HEK293 (cell line): ENCODE results near the gene STK4.

Experiments
- ELK4 ChIP-seq: IDR thresholded peaks from 2 replicates; pipeline ENCODE4 v1.6.1; 2011; ENCODE audit warnings: mild to moderate bottlenecking, low read depth, low read length, borderline replicate concordance
- OVOL3 ChIP-seq: fragments of 450-650 bp; formaldehyde crosslinking; IDR thresholded peaks from 2 replicates; pipeline ENCODE4 v1.5.1; 2016; ENCODE audit warnings: missing biosample characterization, missing genetic modification characterization
- PRDM6 ChIP-seq: fragments of 450-650 bp; formaldehyde crosslinking; IDR thresholded peaks from 2 replicates; pipeline ENCODE4 v1.5.1; 2017; ENCODE audit warnings: missing biosample characterization, missing genetic modification characterization
- ZBTB1 ChIP-seq: fragments of 450-650 bp; formaldehyde crosslinking; IDR thresholded peaks from 2 replicates; pipeline ENCODE4 v1.5.1; 2016; ENCODE audit warnings: missing biosample characterization, missing genetic modification characterization
- ZNF274 ChIP-seq, 2 experiments: fragments of 200-500 bp in 1 of 2; fragments of 450-650 bp in 1 of 2; sonication (Bioruptor generic) in 1 of 2; formaldehyde crosslinking in 1 of 2; IDR thresholded peaks; 2 replicates each; pipeline versions ENCODE4 v1.5.1 to v1.6.1; 2014 to 2016; ENCODE audit warnings: borderline replicate concordance in 1 of 2, inconsistent platforms in 1 of 2, low read length in 1 of 2, missing biosample characterization in 1 of 2, missing genetic modification characterization in 1 of 2
- ZNF292 ChIP-seq: fragments of 450-650 bp; formaldehyde crosslinking; IDR thresholded peaks from 2 replicates; pipeline ENCODE4 v1.5.1; 2016; ENCODE audit warnings: low read depth, missing biosample characterization, missing genetic modification characterization, borderline replicate concordance
- ZNF501 ChIP-seq: fragments of 450-650 bp; formaldehyde crosslinking; IDR thresholded peaks from 2 replicates; pipeline ENCODE4 v1.5.1; 2016; ENCODE audit warnings: missing biosample characterization, missing genetic modification characterization
- ZNF670 ChIP-seq: fragments of 450-650 bp; formaldehyde crosslinking; IDR thresholded peaks from 2 replicates; pipeline ENCODE4 v1.5.1; 2016; ENCODE audit warnings: missing biosample characterization, missing genetic modification characterization, low read depth
- TF ChIP-seq, protein P1 (sequence below): fragments of 450-650 bp; formaldehyde crosslinking; IDR thresholded peaks from 2 replicates; pipeline ENCODE4 v1.5.1; 2016; ENCODE audit warnings: missing biosample characterization, missing genetic modification characterization
- TF ChIP-seq, protein P2 (sequence below): fragments of 450-650 bp; formaldehyde crosslinking; IDR thresholded peaks from 2 replicates; pipeline ENCODE4 v1.5.1; 2016; ENCODE audit warnings: missing biosample characterization, missing genetic modification characterization

DNA sequence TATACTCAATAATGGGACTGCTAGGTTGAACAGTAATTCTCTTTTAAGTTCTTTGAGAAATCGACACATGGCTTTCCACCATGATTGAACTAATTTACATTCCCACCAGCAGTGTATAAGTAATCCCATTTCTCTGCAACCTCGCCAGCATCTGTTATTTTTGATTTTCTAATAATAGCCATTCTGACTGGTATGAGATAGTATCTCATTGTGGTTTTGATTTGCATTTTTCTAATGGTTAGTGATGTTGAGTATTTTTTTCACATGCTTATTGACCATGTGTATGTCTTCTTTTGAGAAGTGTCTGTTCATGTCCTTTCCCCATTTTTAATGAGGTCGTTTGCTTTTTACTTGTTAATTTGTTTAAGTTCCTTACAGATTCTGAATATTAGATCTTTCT, 66.5 kb downstream of the STK4 start:
- TF ChIP-seq, protein P1, sequence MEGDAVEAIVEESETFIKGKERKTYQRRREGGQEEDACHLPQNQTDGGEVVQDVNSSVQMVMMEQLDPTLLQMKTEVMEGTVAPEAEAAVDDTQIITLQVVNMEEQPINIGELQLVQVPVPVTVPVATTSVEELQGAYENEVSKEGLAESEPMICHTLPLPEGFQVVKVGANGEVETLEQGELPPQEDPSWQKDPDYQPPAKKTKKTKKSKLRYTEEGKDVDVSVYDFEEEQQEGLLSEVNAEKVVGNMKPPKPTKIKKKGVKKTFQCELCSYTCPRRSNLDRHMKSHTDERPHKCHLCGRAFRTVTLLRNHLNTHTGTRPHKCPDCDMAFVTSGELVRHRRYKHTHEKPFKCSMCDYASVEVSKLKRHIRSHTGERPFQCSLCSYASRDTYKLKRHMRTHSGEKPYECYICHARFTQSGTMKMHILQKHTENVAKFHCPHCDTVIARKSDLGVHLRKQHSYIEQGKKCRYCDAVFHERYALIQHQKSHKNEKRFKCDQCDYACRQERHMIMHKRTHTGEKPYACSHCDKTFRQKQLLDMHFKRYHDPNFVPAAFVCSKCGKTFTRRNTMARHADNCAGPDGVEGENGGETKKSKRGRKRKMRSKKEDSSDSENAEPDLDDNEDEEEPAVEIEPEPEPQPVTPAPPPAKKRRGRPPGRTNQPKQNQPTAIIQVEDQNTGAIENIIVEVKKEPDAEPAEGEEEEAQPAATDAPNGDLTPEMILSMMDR (tag by site-specific recombination), result no peak
- TF ChIP-seq, protein P2, sequence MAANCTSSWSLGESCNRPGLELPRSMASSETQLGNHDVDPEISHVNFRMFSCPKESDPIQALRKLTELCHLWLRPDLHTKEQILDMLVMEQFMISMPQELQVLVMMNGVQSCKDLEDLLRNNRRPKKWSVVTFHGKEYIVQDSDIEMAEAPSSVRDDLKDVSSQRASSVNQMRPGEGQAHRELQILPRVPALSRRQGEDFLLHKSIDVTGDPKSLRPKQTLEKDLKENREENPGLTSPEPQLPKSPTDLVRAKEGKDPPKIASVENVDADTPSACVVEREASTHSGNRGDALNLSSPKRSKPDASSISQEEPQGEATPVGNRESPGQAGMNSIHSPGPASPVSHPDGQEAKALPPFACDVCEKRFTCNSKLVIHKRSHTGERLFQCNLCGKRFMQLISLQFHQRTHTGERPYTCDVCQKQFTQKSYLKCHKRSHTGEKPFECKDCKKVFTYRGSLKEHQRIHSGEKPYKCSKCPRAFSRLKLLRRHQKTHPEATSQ (tag by site-specific recombination), result no peak
- TF ChIP-seq ZNF501 (no peak), ZNF274 (IDR thresholded peaks at IDR 0.05; ENCODE audit: low read length) (no peak), ZNF274 (tag by site-specific recombination; IDR thresholded peaks at IDR 0.05; ENCODE audit: borderline replicate concordance) (no peak), ELK4 (no peak), ZNF292 (tag by site-specific recombination) (no peak), PRDM6 (no peak), OVOL3 (tag by site-specific recombination) (no peak), ZBTB1 (tag by site-specific recombination) (no peak), ZNF670 (no peak)
